HG03066 (cell line): Measurements from ENCODE around the gene SMIM15.
"Not testable (repeated sequence)": the region's sequence is repeated elsewhere in the genome, so short reads cannot be mapped to it uniquely, and the experiment has no call there.

Experiments
- ATAC-seq: cut with Tn5 transposase; IDR thresholded peaks from one replicate; pipeline ENCODE4 v1.9.1; 2021; ENCODE audit warnings: low read depth; ENCODE audit not compliant: unreplicated experiment

Gene SMIM15

GRCh38 chr5:61162010-61162831, at the start of gene SMIM15:
Gene SMIM15 (minus strand): TSS chr5:61162468. CDS start chr5:61160171, 2,297 bp downstream.
- ATAC-seq, result peak; percentile 93

GRCh38 chr5:61207884-61208283, 45.6 kb upstream of the SMIM15 start:
- ATAC-seq, result no peak

GRCh38 chr5:61205013-61205412, 42.7 kb upstream of the SMIM15 start:
- ATAC-seq, result no peak

- no peak for ATAC-seq
Measured at GRCh38 chr5:61202213-61202612, 39.9 kb upstream of the SMIM15 start.

GRCh38 chr5:61200582-61201155, 38.4 kb upstream of the SMIM15 start:
- peak; percentile 67 for ATAC-seq

GRCh38 chr5:61198606-61199005, 36.3 kb upstream of the SMIM15 start:
- ATAC-seq, result no peak

- not testable (repeated sequence) for ATAC-seq
Measured at GRCh38 chr5:61187826-61188225, 25.6 kb upstream of the SMIM15 start.

- ATAC-seq, result not testable (repeated sequence)
Measured at GRCh38 chr5:61187352-61187751, 25.1 kb upstream of the SMIM15 start.

GRCh38 chr5:61186634-61187033, 24.4 kb upstream of the SMIM15 start:
- no peak for ATAC-seq

- no peak for ATAC-seq
Measured at GRCh38 chr5:61184708-61185107, 22.4 kb upstream of the SMIM15 start.

- no peak for ATAC-seq
Measured at GRCh38 chr5:61183538-61183937, 21.3 kb upstream of the SMIM15 start.

GRCh38 chr5:61182449-61182848, 20.2 kb upstream of the SMIM15 start:
- no peak for ATAC-seq

- ATAC-seq, result no peak
Measured at GRCh38 chr5:61180886-61181285, 18.6 kb upstream of the SMIM15 start.

GRCh38 chr5:61178702-61179101, 16.4 kb upstream of the SMIM15 start:
- ATAC-seq, result no peak

GRCh38 chr5:61177716-61178115, 15.4 kb upstream of the SMIM15 start:
- peak; percentile 89 for ATAC-seq

GRCh38 chr5:61177070-61177469, 14.8 kb upstream of the SMIM15 start:
- ATAC-seq, result no peak

- ATAC-seq, result no peak
Measured at GRCh38 chr5:61176631-61177030, 14.4 kb upstream of the SMIM15 start.

GRCh38 chr5:61171479-61171878, 9.2 kb upstream of the SMIM15 start:
- no peak for ATAC-seq

- ATAC-seq, result no peak
Measured at GRCh38 chr5:61168951-61169350, 6.7 kb upstream of the SMIM15 start.

GRCh38 chr5:61167382-61167781, 5.1 kb upstream of the SMIM15 start:
- no peak for ATAC-seq

GRCh38 chr5:61163905-61164304, 1.6 kb upstream of the SMIM15 start:
- ATAC-seq, result no peak
